ENCODE data around the gene EQTN.

DNA sequence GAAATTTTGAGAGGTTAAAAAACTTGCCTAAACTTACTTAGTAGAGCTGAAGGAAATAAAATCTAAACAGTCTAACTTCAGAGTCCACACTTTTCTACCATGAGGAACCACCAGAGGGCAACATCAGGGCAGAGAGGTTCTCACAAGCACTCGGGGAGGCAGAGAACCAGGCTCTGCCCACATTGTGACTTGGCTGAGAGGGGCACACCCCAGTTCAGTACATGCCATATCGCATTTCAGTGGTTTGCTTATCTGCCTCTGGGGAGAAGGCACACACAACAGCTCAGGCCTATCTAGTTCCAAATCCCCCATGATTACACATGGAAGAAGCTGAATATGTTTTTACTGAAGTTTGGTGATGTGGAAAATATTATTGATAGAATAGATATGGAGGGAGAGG lies 49.2 kb downstream of the EQTN start:
- TF ChIP-seq CTCF (IDR thresholded peaks at IDR 0.05): peak in 2 of 4 experiments; percentile 12 to 45
- TF ChIP-seq POLR2A (IDR thresholded peaks at IDR 0.05): no peak
- TF ChIP-seq POLR2AphosphoS5 (IDR thresholded peaks at IDR 0.05): no peak
- TF ChIP-seq EP300 (IDR thresholded peaks at IDR 0.05): no peak
